Heart left ventricle (tissue), 16 donors: Measurements from ENCODE around the gene SMPDL3B. TPM values are rescaled to one million over a fixed set of nuclear protein-coding genes. Genes with fewer than 3 reads are reported as not detected.

Source experiments
- ATAC-seq, 4 donors: fragments of 200-7000 bp; cut with Tn5 transposase; one replicate each; pipeline ENCODE4 v1.9.1; 2020 to 2022; ENCODE audit warnings: moderate library complexity in 4 of 4, mild to moderate bottlenecking in 3 of 4, moderate number of reproducible peaks in 1 of 4
- DNase-seq, 5 donors: peaks; one replicate each; pipeline ENCODE4 v3.0.0-alpha.2; 2020
- H3K27ac ChIP-seq, 12 donors: fragments of 200-600 bp; sonication (generic) in 4 of 12; one replicate each; pipeline versions ENCODE4 v1.5.0 to v1.8.0; 2016 to 2022; ENCODE audit warnings: mild to moderate bottlenecking in 2 of 12
- H3K27me3 ChIP-seq, 9 donors: fragments of 200-600 bp; sonication (generic) in 2 of 9; one replicate each; pipeline versions ENCODE4 v1.5.1 to v1.8.0; 2016 to 2022; ENCODE audit warnings: mild to moderate bottlenecking in 3 of 9
- H3K36me3 ChIP-seq, 9 donors: fragments of 200-600 bp; sonication (generic) in 2 of 9; one replicate each; pipeline versions ENCODE4 v1.5.0 to v1.8.0; 2018 to 2022; ENCODE audit warnings: mild to moderate bottlenecking in 2 of 9
- H3K4me1 ChIP-seq, 12 donors: fragments of 200-600 bp; sonication (generic) in 4 of 12; one replicate each; pipeline versions ENCODE4 v1.5.0 to v1.8.0; 2016 to 2022; ENCODE audit warnings: mild to moderate bottlenecking in 3 of 12
- H3K4me3 ChIP-seq, 12 donors: fragments of 200-600 bp; sonication (generic) in 4 of 12; one replicate each; pipeline versions ENCODE4 v1.5.0 to v1.8.0; 2017 to 2022; ENCODE audit warnings: mild to moderate bottlenecking in 9 of 12, moderate library complexity in 4 of 12
- H3K9me3 ChIP-seq, 12 donors: fragments of 200-600 bp; sonication (generic) in 4 of 12; one replicate each; pipeline versions ENCODE4 v1.5.0 to v1.8.0; 2016 to 2022; ENCODE audit warnings: mild to moderate bottlenecking in 1 of 12
- CTCF ChIP-seq, 12 donors: fragments of 200-600 bp; sonication (generic) in 4 of 12; IDR thresholded peaks; one replicate each; pipeline versions ENCODE4 v1.5.0 to v1.8.0; 2018 to 2022; ENCODE audit warnings: antibody characterized with exemption in 12 of 12, mild to moderate bottlenecking in 5 of 12
- POLR2A ChIP-seq, 2 donors: fragments of 450-650 bp; IDR thresholded peaks; one replicate each; pipeline ENCODE4 v1.6.1; 2017; ENCODE audit warnings: antibody characterized with exemption in 2 of 2, mild to moderate bottlenecking in 2 of 2, moderate library complexity in 2 of 2
- WGBS, 4 donors: extraction: QIAGEN DNeasy Blood & Tissue Kit in 2 of 4; methylation state at CpG; one replicate each; pipeline versions ENCODE4 v1.1.5 to v1.1.7; 2013 to 2018; 5-methylcytosine and 5-hydroxymethylcytosine counted together
- intact Hi-C, 10 donors: fragments of 100-400 bp; cut with DNase I; formaldehyde crosslinking; loops; one replicate each; pipeline versions ENCODE4 v1.11.1 to v1.14.2; 2022
- polyA plus RNA-seq, 2 donors: library from polyadenylated mRNA; stranded (reverse); fragments of 200-250 nt; gene quantifications; one replicate each; pipeline ENCODE4 v1.2.3, GENCODE V29; 2013
- total RNA-seq, 9 donors: library from RNA; depleted of rRNA in 2 of 9; stranded (reverse); fragments of >200 nt in 2 of 9; fragmentation: NEBNext Ultra II Directional in 3 of 9; extraction: Animal tissue kit (Norgen Biotek cat#: 25700) in 3 of 9; gene quantifications; one replicate each; pipeline versions ENCODE4 v1.1.0 to v1.2.4, GENCODE V29; 2016 to 2023
- donor health status: ischemic (EF 13 %, LVEDD 7.1; RV severe dilation, severe dysfunction).
- donor health status: healthy with polysubstance abuse.
- donor health status: DM: no; HTN: yes; CAD: no.
- donor health status: DM: no; HTN: no; CAD: no.
- donor health status: ischemic (EF 25% LVEDD 6.9; RV normal size, moderate dysfunction).
- donor health status: ischemic (EF 25% LVEDD 5.7; RV mildly dilated, moderate dysfunction).
- donor health status: healthy.
- donor health status: DM: yes; HTN: yes; CAD: no.
- donor health status: ischemic (EF 35%, LVEDD 5.7; RV mildly dilated, moderate dysfunction).
- donor health status: nonischemic (EF 11% LVEDD 7.7; RV severe dilation, severe dysfunction).
- donor health status: DM: yes; HTN: yes; CAD: no.
- donor health status: PGD.
- donor health status: ischemic (EF 29% LVEDD 5.4; RV normal size, mild dysfunction).
- donor health status: nonischemic (EF 23%, LVEDD 6.1; RV moderate dilation, normal function).

The SMPDL3B gene
- total and polyA plus RNA-seq, 11 donors, result 0.08 to 2.2 TPM; not detected in 9

DNA sequence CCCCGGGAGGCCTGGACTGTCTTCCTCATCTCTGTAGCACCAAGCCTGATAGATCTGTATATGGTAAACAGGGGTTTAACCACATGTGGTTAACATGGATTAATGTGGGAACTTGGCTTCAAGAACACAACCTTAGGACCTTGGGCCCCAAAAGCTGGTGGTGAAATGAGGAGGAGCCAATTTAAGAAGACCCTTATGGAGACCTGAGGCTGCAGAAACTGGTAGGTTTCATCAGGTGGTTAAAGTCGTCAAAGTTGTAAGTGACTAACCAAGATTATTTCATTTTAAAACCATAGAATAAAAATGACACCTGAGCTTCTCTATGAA lies 48.5 kb upstream of the SMPDL3B start:
- Histone ChIP-seq H3K9me3 (no peaks in the 10 kb centered on the region), H3K27ac (peak overlapping the region in 8 of 12 donors; percentile 22 to 97 (median 40)), H3K4me1 (peaks cover 0 to 96% (median 0%) of the 10 kb centered on the region in 12 donors), H3K4me3 (peak overlapping the region in 1 of 12 donors; percentile 43), H3K36me3 (peaks cover 0 to 79% (median 24%) of the 10 kb centered on the region in 9 donors), H3K27me3 (no peaks in the 10 kb centered on the region)
- TF ChIP-seq CTCF (IDR thresholded peaks at IDR 0.05), result no peak
- TF ChIP-seq POLR2A (IDR thresholded peaks at IDR 0.05), result no peak
- ATAC-seq (no peak), DNase-seq (no peak)
- intact Hi-C loops, result no loop called here
- 89 to 95% (median 93%) methylated on average over 2 of the region's 2 CpGs for WGBS, 4 donors

DNA sequence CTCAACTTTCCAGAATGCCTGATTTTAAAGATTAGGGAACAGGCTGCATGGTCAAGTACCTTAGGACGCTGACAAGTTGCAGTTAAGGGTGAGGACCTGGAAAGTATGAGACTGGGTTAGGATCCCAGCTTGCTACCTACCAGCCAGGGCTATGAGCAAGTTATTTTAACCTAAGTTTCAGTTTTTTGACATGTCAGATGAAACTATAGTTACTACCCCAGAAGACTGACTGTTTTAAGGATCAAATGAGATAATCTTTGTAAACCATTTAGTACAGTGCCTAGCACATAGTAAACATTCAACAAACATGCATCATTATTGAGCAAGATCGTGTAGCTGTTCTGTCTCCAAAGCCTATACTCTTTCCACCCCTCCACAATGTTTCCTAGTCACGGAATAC lies 48.1 kb upstream of the SMPDL3B start:
- Histone ChIP-seq H3K36me3 (peaks cover 0 to 78% (median 28%) of the 10 kb centered on the region in 9 donors), H3K4me1 (peaks cover 0 to 98% (median 0%) of the 10 kb centered on the region in 12 donors), H3K9me3 (no peaks in the 10 kb centered on the region), H3K27ac (peak overlapping the region in 7 of 12 donors; percentile 23 to 97 (median 47)), H3K4me3 (peak overlapping the region in 1 of 12 donors; percentile 43), H3K27me3 (no peaks in the 10 kb centered on the region)
- ATAC-seq, result no peak
- DNase-seq, result no peak
- TF ChIP-seq CTCF (IDR thresholded peaks at IDR 0.05) (no peak), POLR2A (IDR thresholded peaks at IDR 0.05) (no peak)
- intact Hi-C loops, result no loop called here
- 82 to 91% (median 86%) methylated on average over 3 of the region's 3 CpGs for WGBS, 4 donors

DNA sequence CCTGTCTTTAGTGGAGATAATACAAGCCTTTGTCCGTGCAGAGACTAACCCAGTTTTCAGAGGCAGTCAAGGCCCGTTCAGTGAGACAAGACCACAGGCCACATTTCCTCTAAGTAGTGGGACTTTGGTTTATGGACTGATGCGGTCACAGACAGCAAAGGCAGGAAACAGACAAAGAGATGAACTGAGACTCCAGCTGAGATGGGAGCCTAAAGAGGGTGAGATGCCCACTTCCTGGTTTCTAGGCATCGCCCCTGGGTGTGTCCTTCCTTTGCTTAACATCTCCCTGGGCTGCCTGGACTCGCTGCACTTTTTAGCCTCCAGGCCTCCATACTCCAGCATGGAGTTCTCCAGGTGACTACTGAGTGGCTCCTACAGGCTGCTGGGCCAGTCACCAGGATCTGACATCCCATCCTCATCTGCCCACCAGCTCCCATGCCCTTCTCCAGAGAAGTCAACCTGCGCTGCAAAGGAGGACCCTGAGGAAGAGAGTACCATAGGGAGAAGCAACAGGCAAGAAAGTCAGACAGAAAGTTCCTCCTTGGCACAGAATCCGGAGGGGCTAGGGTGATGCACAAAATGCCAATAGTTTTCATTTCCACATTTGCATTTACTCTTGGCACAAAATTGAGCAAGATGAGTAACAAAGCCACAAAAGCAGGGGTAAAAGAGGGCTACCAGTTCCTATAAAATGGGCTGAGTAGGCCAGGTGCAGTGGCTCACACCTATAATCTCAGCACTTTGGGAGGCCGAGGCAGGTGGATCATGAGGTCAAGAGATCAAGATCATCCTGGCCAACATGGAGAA lies 47.4 kb upstream of the SMPDL3B start:
- Histone ChIP-seq H3K27ac (peak overlapping the region in 5 of 12 donors; percentile 25 to 97 (median 76)), H3K36me3 (peaks cover 0 to 78% (median 35%) of the 10 kb centered on the region in 9 donors), H3K4me1 (peaks cover 0 to 98% (median 0%) of the 10 kb centered on the region in 12 donors), H3K27me3 (no peaks in the 10 kb centered on the region), H3K4me3 (peak overlapping the region in 1 of 12 donors; percentile 43), H3K9me3 (no peaks in the 10 kb centered on the region)
- ATAC-seq (peak in 1 of 4 donors; percentile 2), DNase-seq (no peak)
- 70 to 86% (median 80%) methylated on average over 8 of the region's 8 CpGs for WGBS, 4 donors
- TF ChIP-seq POLR2A (IDR thresholded peaks at IDR 0.05) (no peak), CTCF (IDR thresholded peaks at IDR 0.05) (no peak)
- intact Hi-C loops, result no loop called here

- Histone ChIP-seq H3K9me3 (no peaks in the 10 kb centered on the region), H3K4me3 (no peak overlapping the region), H3K27me3 (no peaks in the 10 kb centered on the region), H3K36me3 (peaks cover 0 to 78% (median 56%) of the 10 kb centered on the region in 9 donors), H3K4me1 (peaks cover 0 to 84% (median 0%) of the 10 kb centered on the region in 12 donors), H3K27ac (peak overlapping the region in 3 of 12 donors; percentile 19 to 97 (median 51))
- intact Hi-C loops, result no loop called here
- DNase-seq (no peak), ATAC-seq (no peak)
- TF ChIP-seq CTCF (IDR thresholded peaks at IDR 0.05) (no peak), POLR2A (IDR thresholded peaks at IDR 0.05) (no peak)
- WGBS, 4 donors, result 87 to 94% (median 90%) methylated on average over 3 of the region's 3 CpGs
These were observed 45.3 kb upstream of the SMPDL3B start for GRCh38 chr1:27889506-27889905.
